Activated T-helper 1 cell treated with anti-CD3 and anti-CD28 coated beads, Interleukin-2, amount 50 U/mL, for 16 hours (primary cell): ENCODE data around the gene CDON.
"Not testable (repeated sequence)": the region's sequence is repeated elsewhere in the genome, so short reads cannot be mapped to it uniquely, and the experiment has no call there.

ENCODE experiments used
- DNase-seq, 2 donors: peaks; one replicate each; pipeline ENCODE4 v3.0.0-alpha.2; 2020; ENCODE audit warnings: low read depth in 1 of 2, low spot score in 1 of 2

Gene CDON

DNA sequence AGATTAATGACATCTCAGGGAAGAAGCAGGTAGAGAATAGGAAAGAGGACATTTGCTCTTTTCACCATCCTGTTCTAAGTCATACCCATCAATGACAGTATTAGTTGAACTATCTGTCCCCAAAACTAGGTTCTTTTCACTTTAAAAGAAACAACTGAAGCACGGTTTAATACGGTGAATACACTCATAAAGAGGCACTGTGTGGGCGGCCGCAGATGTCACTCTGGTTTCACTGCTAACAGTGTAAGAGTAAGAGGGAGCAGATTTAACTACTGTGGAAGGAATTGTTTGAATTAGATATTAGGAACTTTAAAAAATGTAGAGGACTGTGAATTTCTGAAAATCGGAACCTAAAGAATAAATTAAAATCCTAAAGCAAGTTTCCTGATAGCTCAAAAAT, 67.4 kb downstream of the CDON start:
- no peak for DNase-seq

DNA sequence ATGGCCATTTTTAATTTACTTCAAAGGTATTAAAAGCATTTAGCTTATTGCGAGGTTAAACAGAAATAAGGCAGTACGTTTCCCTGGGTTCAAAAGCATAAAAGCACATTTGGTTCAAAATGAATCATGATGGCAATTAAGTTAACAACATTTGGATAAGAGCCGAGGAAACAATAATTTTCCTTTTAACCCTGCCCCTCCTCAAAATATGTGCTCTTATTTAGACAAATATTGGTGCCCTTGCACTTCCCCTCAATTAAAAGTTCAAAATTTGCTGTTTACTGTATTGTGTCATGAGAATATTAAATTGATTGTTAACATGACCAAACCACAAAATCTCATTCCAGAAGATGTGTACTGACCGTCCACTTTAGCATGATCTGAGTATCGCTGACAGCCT, 68.2 kb downstream of the CDON start:
- DNase-seq: no peak

DNA sequence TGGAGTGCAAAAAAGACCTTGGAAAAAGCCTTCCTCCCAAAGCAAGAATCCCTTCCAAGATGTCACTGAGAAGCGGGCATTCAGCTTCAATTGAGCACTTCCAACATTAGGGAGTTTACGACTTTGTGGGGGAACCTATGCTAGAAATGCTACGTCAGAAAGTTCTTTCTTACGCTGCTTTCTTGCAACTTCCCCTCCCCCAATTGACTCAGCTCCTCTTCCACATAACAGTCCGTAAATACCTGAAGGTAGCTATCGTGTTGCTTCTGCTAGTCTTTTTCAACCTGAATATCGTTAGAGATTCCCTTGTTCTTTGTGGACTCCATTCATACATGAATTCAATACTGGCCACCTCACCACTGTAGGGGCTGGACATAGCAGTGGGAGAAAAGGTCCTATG, 69.8 kb downstream of the CDON start:
- no peak for DNase-seq

DNA sequence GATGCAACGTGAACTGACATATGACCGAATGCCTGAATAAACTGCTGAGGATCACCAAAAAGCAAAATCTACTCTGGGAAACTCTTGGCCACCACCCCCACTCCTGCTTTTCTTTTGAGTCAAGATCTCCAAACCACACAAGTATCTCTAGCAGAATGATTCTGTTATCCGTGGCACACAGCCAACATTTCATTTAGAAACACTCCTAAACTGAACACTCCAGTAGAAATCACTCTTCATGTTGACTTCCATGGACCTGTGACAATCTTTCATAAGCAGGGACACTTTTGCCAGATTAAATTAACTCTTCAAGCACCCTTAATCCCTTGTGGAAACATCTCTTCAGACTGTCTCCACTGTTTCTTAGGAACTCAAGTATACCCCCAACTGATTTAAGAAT, 72.4 kb downstream of the CDON start:
- DNase-seq: no peak

DNA sequence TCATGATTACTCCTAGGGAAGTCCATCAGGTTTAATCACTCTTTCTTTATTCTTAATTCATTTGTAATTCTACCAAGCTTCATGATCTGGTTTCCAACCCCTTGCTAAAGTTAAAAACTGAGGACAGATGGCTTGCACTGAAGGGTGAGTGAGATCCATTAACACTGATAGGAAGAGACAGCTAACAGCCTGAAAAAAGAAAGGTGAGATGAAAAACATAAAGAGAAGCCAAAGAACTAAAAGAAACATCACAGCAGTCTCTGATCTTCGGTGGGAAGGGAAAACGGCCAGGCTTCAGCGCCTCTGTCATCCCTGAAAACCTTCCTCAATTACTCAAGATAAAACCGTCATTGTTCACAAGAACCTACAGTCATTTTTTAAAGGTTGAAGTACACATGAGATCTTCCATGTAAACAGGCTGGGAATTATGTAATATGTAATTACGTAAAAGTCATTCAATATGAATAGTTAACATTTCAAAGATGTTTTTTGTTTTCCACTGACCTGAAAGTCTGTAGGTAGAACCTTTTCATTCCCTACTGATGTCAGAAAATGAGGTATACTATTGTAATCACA, 75.5 kb downstream of the CDON start:
- no peak for DNase-seq

DNA sequence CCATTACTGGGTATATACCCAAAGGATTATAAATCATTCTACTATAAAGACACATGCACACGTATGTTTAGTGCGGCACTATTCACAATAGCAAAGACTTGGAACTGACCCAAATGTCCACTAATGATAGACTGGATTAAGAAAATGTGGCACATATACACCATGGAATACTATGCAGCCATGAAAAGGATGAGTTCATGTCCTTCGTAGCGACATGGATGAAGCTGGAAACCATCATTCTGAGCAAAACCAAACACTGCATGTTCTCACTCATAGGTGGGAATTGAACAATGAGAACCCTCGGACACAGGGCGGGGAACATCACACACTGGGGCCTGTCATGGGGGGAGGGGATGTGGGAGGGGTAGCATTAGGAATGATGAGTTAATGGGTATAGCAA, 76.7 kb downstream of the CDON start:
- DNase-seq: not testable (repeated sequence)

DNA sequence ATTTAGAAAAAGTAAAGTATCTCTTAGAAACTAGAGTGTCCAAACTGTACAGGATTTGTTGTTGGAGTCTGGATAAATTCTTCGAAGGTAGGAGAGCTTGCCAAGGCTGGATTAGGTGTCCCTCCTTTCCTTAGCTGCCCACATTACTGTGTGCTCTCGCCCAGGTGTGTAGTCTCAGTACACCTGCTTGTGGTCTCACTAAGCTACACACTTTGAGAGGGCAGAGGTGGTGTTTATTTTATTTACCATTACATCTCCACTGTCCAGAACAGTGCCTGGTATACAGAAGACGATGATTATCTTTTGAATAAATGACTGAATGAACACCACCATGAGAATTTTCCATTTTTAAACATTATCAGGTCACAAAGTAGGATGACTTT, 80.3 kb downstream of the CDON start:
- DNase-seq: no peak

DNA sequence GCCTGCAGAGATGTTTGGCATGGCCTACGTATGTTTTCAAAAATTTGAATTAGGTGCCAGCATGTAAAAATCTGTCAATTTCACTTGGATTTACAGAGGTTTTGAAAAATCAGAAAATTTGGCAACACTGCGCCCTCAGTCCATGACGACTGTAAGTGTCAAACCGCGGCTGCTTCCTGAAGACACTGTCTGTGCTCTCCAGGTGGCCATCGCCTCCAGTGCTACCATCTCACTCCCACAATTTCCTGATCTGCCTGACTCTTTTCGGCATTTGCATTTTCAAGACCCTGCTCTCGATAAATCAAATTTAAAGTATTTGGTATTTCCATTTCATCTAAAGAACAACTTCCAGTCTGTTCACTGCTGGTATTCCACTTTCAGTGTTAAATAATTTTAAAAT, 82.2 kb downstream of the CDON start:
- no peak for DNase-seq

DNA sequence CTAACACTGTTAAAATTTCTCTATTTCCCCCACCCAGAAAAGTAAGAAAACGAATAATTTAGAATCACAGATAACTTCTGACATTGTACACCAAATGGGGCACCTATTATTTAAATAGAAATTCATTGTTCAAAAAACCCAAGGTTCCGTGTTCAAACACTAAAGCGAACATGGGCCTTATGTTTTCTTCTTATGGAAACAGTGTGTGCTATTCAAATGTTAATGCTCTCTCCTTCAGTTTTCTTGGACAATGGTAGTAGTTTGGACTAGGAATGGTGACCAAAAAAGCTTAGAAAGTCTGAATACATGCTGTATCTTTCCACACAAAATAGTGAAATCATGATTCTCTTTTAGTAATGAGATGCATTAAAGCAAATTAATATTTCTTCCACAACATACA, 83.2 kb downstream of the CDON start:
- DNase-seq: no peak

DNA sequence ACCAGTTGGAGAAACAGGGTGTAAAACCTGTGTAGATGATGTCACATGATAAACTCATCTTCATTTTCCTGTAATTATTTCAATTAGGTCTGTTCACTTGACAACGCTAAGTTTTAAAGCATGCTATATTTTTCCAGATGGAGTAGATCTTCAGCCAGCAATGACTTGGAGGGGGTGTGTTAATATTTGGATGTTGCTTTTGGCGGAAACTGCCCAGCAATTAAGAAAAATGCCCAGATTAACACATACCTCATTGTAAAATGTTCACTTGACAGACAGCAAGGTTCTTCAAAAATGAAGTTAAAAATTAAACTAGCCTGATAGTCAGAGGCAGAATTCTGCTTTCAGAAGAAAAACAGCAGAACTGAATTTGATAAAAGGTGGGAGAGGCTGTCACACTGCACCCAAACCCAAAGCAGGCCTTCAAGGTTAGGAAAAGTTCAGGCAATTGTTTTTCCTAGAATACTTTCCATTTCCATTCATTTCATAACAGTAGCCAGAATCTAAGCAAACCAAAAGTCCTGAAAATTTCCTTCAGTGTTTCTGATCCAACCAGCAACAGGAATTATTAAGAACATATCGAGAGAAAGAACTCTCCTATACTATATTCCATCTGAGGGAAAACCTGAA, 83.8 kb downstream of the CDON start:
- DNase-seq: no peak

DNA sequence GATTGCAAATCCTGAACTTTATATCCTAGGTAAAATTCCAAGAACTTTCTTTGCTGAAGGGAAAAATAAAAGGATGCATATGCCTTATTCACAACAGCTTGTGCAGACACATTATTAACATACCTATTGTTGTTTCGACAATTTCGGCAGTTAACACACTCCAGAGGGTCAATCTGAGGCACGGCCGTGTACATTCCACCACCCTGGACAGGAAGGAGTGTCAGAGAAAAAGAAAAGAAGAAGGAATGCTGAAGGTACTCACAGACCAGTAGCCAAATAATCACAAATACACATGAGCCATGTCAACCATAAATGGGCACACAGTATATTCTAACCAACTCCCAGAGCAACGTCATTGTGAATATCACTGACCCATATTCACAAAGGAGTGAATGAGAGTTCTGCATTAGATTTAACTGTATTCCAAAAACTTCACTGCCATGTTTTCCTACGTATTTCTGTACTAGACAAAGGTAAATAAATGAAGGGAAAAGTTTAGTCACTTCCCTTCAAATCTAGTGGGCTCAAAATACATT, 84.4 kb downstream of the CDON start:
- no peak for DNase-seq

DNA sequence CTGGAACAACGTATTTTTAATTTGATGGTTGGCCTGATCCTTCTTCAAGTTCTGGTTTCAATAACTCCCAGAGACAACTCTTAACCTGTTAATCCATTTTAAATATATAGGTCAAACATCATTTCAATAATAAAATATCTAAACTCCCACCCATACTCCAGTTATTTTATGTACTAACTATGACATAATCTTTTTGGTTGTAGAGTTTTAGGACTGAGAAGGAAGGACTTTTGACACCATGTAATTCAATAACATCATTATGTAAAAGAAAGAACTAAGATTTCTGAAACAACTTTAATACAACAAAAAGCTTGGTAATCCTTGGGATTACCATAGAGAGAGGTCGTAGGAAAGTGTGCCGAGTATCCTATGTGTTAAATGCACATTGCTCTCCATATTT, 85.3 kb downstream of the CDON start:
- no peak for DNase-seq

DNA sequence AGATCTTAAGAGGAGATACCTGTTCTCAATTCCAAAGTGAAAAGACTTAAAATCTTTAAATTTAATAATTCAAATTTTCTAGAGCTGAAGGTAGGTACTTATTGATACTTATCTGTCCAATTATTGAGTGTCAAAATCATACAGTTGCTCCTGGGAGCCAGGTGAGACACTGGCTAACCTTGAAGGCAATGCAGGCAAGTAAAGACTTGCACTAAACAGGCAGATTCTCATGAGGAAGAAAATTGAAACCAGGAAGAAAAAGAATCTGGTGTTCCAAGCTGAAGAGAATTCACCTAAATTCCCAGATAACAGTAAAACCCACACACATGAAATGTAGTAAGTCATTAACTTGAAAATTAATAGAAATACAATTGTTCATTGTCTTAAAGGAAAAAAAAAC, 86.5 kb downstream of the CDON start:
- DNase-seq: no peak

DNA sequence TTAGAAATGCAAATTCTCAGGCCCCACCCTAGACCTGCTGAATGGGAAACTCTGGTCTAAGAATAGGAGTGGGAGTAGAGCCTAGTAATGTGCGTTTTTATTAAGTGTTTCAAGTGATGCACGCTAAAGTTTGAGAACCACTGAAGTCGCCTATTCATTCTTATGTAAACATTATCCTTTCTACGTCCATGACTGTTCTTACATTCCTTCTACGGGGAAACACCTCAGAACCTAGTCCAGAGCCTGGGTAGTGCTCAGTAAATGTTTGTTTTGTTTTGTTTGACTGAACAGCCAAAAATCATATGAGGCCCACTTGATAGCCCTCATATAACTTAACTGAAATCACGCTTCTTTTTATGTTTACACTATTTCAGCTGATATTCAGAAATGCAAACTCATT, 87.0 kb downstream of the CDON start:
- DNase-seq: no peak

DNA sequence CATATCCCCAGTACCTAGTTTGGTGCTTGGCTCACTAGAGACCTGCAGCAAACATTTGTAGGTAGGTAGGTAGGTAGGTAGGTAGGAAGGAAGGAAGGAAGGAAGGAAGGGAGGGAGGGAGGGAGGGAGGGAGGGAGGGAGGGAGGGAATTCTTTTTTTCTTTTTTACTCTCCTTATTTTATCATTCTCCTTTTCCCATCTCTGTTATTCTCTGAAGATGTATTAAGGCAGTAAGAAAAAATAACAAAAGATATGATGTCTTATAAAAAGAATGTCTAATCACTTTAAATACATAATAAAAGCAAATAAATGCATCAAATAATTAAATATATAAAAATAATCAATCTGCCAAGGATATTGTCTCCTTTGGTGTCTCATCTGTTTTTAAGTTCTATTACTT, 88.4 kb downstream of the CDON start:
- no peak for DNase-seq

DNA sequence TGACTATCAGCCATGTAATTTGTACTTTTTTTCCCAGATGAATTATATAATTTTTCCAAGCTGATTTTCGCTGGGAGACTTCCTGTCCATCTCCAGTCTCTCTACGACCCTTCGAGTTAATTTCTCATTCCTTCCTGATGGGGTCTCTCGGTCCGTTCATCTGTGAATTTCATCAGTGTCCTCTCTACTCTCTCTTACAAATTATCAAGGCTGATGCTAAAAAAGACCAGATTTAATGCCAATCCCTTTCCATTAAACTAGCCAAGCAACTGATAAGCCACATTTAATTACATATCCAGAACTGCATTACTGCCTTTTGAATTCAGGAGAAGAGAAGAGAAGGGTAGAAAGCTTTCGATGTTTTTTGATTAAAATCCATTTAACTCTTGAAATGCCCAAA, 91.0 kb downstream of the CDON start:
- DNase-seq: no peak

DNA sequence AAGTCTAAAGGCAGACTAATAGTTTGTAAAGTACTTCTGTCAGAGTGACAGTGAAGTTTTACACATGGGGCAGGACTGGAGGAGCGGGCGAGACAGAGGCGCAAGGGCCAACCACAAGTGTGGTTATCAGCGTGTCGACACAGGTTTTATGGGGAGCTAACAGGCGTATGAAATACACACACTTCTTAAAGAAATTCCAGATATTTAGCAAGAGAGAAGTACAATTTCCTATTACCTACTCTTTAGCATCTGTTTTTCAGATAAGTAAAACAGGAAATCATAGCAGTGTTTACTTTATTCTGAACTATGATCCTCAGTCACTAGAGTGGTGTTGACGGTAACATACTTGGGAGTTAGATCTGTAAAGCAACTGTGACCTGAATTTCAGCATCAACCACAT, 94.3 kb downstream of the CDON start:
- DNase-seq: no peak

DNA sequence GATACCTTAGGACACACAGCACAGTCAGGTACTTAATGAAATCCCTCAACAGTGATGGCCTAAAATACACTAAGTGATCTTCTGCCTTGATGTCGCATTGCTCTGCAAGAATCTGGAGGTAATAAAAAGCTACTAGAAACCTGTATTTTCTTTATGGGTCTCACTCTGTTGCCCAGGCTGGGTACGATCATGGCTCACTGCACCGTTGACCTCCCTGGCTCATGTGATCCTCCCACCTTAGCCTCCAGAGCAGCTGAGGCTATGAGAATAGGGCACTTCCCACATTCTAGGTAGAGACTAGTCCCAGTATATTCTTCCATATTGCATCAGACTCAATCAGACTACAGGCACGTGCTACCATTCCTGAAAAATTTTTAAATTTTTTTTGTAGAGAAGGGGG, 95.2 kb downstream of the CDON start:
- no peak for DNase-seq

DNA sequence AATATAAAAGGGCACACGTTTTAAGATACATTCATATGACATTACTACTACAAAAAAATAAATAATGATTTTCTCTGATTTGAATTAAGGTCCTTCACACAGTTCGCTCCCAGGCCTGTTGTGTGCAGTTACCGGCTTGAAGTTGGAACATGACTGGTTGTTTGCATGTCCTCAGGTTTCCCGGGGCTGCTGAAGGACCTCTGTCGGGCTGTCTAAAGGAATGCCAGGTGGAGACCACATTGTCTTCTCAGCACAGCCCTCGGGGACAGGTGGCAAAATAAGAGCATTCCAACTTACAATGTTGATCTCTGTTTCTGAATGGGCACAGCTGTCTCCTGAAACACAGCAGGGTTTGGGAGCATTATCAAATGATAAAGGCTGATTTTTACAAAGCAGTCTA, 101.9 kb downstream of the CDON start:
- DNase-seq: no peak

DNA sequence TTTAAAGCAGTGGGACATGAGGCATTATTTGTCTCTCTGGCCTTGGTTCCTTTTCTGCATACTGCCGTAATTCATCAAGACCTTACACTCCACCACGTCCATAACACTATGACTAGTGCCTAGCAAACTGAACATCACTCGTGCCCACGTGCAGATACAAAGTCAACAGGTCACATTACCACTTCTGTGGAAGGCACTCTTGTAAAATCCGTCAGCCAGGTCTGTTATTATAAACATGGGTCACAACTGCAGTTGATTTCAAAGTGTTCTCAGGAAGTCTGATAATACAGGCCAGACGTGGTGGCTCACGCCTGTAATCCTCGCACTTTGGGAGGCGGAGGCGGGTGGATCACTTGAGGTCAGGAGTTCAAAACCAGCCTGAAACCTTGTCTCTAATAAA, 102.7 kb downstream of the CDON start:
- no peak for DNase-seq

DNA sequence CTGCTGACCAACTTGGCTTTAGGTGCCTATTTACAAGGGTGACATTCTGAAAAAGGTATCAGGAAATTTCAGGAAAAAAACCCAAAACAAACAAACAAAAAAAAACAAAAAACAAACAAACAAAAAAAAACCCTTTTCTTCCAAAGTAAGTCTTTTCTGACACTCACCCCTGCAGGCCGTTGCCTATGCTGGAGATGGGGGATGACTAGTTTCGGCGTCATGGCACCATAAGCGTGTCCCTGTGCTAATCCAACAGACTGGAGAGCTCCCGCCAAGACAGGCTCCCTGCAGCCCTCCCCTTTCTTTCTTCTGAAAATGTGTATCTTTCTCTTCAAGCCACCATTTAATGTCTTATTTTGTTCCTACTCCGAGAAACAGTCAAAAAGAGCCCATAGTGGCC, 103.2 kb downstream of the CDON start:
- no peak for DNase-seq

DNA sequence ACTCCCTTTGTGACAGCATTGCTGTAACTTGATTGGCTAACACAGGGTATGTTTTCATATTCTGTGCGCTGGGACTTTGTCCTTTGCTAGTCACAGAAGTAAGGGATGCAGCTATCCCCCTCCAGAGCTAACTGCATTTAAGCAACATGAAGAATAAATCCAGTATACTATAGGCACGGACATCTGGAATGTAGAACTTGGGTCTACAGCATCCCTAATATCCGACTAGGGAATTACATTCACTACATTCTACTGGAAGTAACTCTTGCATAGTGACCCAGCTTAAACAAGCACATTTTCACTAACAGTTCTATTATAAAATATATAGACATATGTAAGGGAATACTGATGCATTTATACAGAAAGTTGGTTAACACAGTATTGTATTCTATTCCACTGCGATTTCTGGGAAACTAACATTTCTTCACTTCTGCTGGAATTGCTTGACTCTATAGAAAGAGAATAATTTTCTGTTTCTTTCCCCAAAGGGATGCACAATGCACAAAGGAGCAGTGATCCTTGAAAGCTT, 103.7 kb downstream of the CDON start:
- no peak for DNase-seq
